Measurements from ENCODE around the gene MKKS. TPM values are rescaled to one million over a fixed set of nuclear protein-coding genes. Genes with fewer than 3 reads are reported as not detected.
"Not testable (repeated sequence)": the region's sequence is repeated elsewhere in the genome, so short reads cannot be mapped to it uniquely, and the experiment has no call there.

MKKS gene
- total and polyA plus RNA-seq, 2 of the 13 experiments (the other 11 are each of a cell fraction or from before 2014, with no cell fraction given), result 26.7 to 34.5 TPM

DNA sequence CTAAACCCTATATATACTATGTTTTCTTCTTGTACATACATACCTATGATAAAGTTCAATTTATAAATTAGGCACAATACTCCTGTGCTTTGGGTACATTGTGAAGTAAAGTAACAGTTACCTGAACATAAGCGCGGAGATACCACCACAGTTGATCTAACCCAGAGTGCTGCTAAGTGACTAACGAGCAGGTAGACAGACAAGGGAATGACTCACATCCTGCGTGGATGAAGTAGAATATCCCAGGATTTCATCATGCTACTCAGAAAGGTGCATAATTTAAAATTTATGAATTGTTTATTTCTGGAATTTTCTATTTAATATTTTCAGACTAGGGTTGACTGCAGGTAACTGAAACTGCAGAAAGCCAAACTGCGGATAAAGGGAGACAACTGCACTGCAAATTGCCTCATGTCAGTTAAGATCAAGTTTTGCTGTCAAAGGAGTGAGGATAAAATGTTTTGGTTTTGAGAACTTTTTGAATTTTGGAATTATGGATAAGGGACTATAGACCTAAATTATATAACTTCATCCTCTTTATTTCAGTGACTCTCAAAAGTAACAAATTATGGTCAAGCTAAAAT, 14.4 kb downstream of the MKKS start (continued):
- TF ChIP-seq, protein P1, sequence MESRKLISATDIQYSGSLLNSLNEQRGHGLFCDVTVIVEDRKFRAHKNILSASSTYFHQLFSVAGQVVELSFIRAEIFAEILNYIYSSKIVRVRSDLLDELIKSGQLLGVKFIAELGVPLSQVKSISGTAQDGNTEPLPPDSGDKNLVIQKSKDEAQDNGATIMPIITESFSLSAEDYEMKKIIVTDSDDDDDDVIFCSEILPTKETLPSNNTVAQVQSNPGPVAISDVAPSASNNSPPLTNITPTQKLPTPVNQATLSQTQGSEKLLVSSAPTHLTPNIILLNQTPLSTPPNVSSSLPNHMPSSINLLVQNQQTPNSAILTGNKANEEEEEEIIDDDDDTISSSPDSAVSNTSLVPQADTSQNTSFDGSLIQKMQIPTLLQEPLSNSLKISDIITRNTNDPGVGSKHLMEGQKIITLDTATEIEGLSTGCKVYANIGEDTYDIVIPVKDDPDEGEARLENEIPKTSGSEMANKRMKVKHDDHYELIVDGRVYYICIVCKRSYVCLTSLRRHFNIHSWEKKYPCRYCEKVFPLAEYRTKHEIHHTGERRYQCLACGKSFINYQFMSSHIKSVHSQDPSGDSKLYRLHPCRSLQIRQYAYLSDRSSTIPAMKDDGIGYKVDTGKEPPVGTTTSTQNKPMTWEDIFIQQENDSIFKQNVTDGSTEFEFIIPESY (CRISPR knock-in tag; IDR thresholded peaks at IDR 0.05), result peak; percentile 35; the same call in 1 of the 2 replicates

DNA sequence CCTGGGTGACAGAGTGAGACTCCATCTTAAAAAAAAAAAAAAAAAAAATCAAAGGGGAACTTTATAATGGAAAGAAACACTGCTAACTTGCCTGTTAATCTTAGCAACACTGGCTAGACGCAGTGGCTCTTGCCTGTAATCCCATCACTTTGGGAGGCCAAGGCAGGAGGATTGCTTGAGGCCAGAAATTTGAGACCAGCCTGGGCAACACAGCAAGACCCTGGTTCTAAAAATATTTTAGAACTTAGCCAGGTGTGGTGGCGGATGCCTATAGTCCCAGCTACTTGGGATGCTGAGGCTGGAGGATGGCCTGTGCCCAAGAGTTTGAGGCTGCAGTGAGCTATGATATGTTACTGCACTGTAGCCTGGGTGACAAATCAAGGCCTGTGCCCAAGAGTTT, 16.8 kb downstream of the MKKS start:
- POLR2A ChIA-PET; DNase-seq (ENCODE audit: low spot score); FAIRE-seq; H3K27me3 ChIP-seq (ENCODE audit: control insufficient read depth in 1 of 2, insufficient read depth in 2 of 2, low read length in 2 of 2); H3K4me3 ChIP-seq (replicated peaks in 1 of 3; ENCODE audit: insufficient read depth in 1 of 3, low read depth in 2 of 3, low read length in 3 of 3); H3K4me2 ChIP-seq (ENCODE audit: low read depth, low read length); H3K9ac ChIP-seq (ENCODE audit: insufficient read depth, low read depth, low read length); H2AFZ ChIP-seq (ENCODE audit: low read length); ATAC-seq; H3K27ac ChIP-seq (ENCODE audit: extremely low read length, insufficient read depth, low read length); intact Hi-C loops (cut with micrococcal nuclease; ENCODE audit: unreplicated experiment); CTCF ChIA-PET (ENCODE audit: low intra/inter-chr PET ratio, low total read pairs); H4K20me1 ChIP-seq (ENCODE audit: insufficient read depth, low read length); H3K9me3 ChIP-seq (ENCODE audit: low read length); H3K4me1 ChIP-seq (ENCODE audit: insufficient read depth, low read length); BruUV-seq (replicated peaks): not testable (repeated sequence)
- Histone ChIP-seq H3K36me3 (replicated peaks in 1 of 2; ENCODE audit: control insufficient read depth in 1 of 2, insufficient read depth in 2 of 2, low read length in 2 of 2) (peaks cover 32 to 67% of the 10 kb centered on the region in 2 experiments), H3K79me2 (ENCODE audit: insufficient read depth, low read length) (peaks cover 27% of the 10 kb centered on the region)
- 99% methylated on average over 2 of the region's 2 CpGs for WGBS (ENCODE audit: low lambda C conversion rate)
- TF ChIP-seq ZNF121 (CRISPR knock-in tag; IDR thresholded peaks at IDR 0.05), result peak; percentile 89
- TF ChIP-seq, protein P2, sequence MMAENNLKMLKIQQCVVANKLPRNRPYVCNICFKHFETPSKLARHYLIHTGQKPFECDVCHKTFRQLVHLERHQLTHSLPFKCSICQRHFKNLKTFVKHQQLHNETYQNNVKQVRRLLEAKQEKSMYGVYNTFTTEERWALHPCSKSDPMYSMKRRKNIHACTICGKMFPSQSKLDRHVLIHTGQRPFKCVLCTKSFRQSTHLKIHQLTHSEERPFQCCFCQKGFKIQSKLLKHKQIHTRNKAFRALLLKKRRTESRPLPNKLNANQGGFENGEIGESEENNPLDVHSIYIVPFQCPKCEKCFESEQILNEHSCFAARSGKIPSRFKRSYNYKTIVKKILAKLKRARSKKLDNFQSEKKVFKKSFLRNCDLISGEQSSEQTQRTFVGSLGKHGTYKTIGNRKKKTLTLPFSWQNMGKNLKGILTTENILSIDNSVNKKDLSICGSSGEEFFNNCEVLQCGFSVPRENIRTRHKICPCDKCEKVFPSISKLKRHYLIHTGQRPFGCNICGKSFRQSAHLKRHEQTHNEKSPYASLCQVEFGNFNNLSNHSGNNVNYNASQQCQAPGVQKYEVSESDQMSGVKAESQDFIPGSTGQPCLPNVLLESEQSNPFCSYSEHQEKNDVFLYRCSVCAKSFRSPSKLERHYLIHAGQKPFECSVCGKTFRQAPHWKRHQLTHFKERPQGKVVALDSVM (CRISPR knock-in tag; IDR thresholded peaks at IDR 0.05), result peak; percentile 71
- in situ Hi-C loops (cut with HindIII; ENCODE audit: extremely low pct_ligation_motif_present, low pct_unique_long_range_greater_than_20kb), result loop anchor here (10.0 kb wide), 1 partner anchor 58 kb away; no protein-coding TSS in a partner anchor

All from HepG2 (cell line).